ENCODE data around the gene FBP1.
A peak's percentile ranks its signal among the peaks of the same experiment; 100 is the strongest.
"Not testable (repeated sequence)": the region's sequence is repeated elsewhere in the genome, so short reads cannot be mapped to it uniquely, and the experiment has no call there.

FBP1 gene

DNA sequence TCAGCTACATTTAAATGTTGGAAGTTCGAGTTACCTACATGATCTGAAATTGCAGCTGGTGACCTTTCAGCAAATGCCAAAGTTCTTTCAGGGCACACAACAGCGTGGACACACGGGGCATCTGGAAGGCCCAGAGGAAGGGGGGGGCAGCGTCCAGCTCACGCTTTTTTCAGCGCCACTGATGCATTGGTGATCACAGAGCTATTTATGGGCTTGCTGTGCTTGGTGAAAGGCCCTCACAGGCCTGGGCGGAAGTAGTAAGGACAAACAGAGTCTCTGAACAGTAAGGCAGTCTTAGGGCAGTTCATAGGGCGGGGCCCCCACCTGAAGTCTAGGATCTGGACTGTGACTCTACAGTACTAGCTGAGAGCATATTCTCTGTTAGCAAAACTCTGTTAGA lies 39.1 kb downstream of the FBP1 start:
- Histone ChIP-seq H4K20me1 (ENCODE audit: insufficient read depth, low read length) (no peaks in the 10 kb centered on the region), H3F3A (ENCODE audit: insufficient read depth, low read length) (no peaks in the 10 kb centered on the region), H2AFZ (ENCODE audit: low read length) (no peak overlapping the region), H3K9me2 (ENCODE audit: low read depth, low read length) (no peaks in the 10 kb centered on the region), H3K36me3 (ENCODE audit: insufficient read depth, low read length) (no peaks in the 10 kb centered on the region), H3K4me2 (ENCODE audit: low read length) (peak overlapping the region; percentile 15; the same call in 1 of the 2 replicates), H3K27me3 (ENCODE audit: insufficient read depth, low read length) (no peaks in the 10 kb centered on the region), H3K9me3 (ENCODE audit: low read length) (no peaks in the 10 kb centered on the region), H3K79me2 (ENCODE audit: insufficient read depth, low read length) (no peaks in the 10 kb centered on the region), H3K27ac (ENCODE audit: low read depth, low read length, poor library complexity, severe bottlenecking) (peak overlapping the region; percentile 61), H3K4me1 (ENCODE audit: insufficient read depth, low read length, severe bottlenecking) (peaks cover 34% of the 10 kb centered on the region), H3K4me3 (ENCODE audit: low read depth, low read length, poor library complexity, severe bottlenecking) (no peak overlapping the region), H3K9ac (ENCODE audit: low read length) (no peak overlapping the region)
- no peak for TF ChIP-seq EZH2 (IDR thresholded peaks at IDR 0.05; ENCODE audit: borderline replicate concordance, low read length)
- TF ChIP-seq, protein P1, sequence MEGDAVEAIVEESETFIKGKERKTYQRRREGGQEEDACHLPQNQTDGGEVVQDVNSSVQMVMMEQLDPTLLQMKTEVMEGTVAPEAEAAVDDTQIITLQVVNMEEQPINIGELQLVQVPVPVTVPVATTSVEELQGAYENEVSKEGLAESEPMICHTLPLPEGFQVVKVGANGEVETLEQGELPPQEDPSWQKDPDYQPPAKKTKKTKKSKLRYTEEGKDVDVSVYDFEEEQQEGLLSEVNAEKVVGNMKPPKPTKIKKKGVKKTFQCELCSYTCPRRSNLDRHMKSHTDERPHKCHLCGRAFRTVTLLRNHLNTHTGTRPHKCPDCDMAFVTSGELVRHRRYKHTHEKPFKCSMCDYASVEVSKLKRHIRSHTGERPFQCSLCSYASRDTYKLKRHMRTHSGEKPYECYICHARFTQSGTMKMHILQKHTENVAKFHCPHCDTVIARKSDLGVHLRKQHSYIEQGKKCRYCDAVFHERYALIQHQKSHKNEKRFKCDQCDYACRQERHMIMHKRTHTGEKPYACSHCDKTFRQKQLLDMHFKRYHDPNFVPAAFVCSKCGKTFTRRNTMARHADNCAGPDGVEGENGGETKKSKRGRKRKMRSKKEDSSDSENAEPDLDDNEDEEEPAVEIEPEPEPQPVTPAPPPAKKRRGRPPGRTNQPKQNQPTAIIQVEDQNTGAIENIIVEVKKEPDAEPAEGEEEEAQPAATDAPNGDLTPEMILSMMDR (IDR thresholded peaks at IDR 0.05; ENCODE audit: low read length) = no peak

DNA sequence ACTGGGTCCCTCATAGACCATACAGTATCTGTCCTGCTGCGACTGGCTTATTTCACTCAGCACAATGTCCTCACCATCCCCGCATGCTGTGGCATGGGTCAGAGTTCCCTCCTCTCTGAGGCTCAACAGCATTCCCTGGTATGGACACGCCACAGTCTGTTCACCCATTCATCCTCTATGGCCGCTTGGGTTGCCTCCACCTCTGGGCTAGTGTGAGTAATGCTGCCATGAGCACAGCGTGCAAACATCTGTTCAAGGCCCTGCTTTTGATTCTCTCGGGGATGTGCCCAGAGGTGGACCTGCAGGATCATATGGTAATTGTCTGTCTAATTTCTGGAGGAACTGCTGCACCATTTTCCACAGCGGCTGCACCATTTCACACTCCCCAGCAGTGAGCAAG lies 40.2 kb downstream of the FBP1 start:
- Histone ChIP-seq H3F3A (ENCODE audit: insufficient read depth, low read length) (no peaks in the 10 kb centered on the region), H3K36me3 (ENCODE audit: insufficient read depth, low read length) (no peaks in the 10 kb centered on the region), H3K4me3 (ENCODE audit: low read depth, low read length, poor library complexity, severe bottlenecking) (no peak overlapping the region), H3K4me1 (ENCODE audit: insufficient read depth, low read length, severe bottlenecking) (peaks cover 33% of the 10 kb centered on the region), H3K27ac (ENCODE audit: low read depth, low read length, poor library complexity, severe bottlenecking) (peak overlapping the region; percentile 3), H3K9ac (ENCODE audit: low read length) (no peak overlapping the region), H3K9me2 (ENCODE audit: low read depth, low read length) (no peaks in the 10 kb centered on the region), H3K79me2 (ENCODE audit: insufficient read depth, low read length) (no peaks in the 10 kb centered on the region), H4K20me1 (ENCODE audit: insufficient read depth, low read length) (no peaks in the 10 kb centered on the region), H3K9me3 (ENCODE audit: low read length) (no peaks in the 10 kb centered on the region), H3K4me2 (ENCODE audit: low read length) (no peak overlapping the region), H3K27me3 (ENCODE audit: insufficient read depth, low read length) (no peaks in the 10 kb centered on the region), H2AFZ (ENCODE audit: low read length) (no peak overlapping the region)
- TF ChIP-seq EZH2 (IDR thresholded peaks at IDR 0.05; ENCODE audit: borderline replicate concordance, low read length) = no peak
- TF ChIP-seq, protein P1 (IDR thresholded peaks at IDR 0.05; ENCODE audit: low read length) = no peak

DNA sequence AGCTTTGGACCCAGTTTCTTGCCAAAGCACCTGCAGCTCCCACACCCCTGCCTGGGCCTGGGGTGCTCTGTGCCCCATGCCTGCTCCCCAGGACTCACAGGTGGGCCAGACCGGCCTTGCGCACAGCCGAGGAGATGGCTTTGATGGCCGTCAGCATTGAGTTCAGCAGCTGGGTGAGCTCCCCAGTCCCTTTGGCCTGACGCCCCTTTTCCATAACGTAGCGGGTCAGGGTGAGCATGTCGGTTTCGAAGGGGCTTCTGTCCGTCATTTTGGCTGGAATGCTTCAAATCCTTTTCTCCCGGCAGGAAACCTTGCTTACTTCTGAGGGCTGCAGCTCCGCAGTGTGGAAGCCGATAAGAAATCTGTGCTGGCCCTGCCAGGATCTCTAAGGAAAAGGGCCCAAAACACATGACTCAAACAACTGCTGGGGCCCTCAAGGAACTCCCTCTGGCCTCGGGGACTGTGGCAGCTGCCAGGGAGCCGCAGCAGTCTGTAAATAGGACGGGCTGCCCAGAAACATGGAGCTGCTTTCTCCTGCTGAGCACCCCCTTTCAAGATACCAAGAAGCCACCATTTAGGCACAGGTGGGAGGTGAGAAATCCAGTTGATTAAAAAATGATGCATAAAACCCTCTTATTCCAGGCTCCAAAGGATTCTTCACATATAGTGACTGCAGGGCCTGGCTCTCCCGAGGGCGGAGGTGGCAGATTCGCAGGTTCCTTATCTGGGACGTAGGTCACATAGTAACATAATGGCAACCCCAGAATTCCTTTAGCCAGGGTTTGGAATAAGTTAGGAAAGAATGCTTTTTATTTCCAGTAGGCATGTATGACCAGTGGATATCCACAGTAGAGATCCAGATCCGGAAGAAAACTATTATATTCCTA lies 45.6 kb downstream of the FBP1 start, which contains the start of gene FBP2:
FBP2 (minus strand) TSS at position 366 of the 887 bp plus-strand sequence; CDS start at position 268, 98 bp downstream.
- Histone ChIP-seq H3F3A (ENCODE audit: insufficient read depth, low read length) (no peaks in the 10 kb centered on the region), H3K9me3 (ENCODE audit: low read length) (no peaks in the 10 kb centered on the region), H2AFZ (ENCODE audit: low read length) (no peak within 1 kb of the TSS), H3K79me2 (ENCODE audit: insufficient read depth, low read length) (no peaks in the 10 kb centered on the region), H3K4me3 (ENCODE audit: low read depth, low read length, poor library complexity, severe bottlenecking) (no peak within 1 kb of the TSS), H3K36me3 (ENCODE audit: insufficient read depth, low read length) (no peaks in the 10 kb centered on the region), H3K27ac (ENCODE audit: low read depth, low read length, poor library complexity, severe bottlenecking) (no peak within 1 kb of the TSS), H3K9ac (ENCODE audit: low read length) (no peak within 1 kb of the TSS), H3K9me2 (ENCODE audit: low read depth, low read length) (no peaks in the 10 kb centered on the region), H3K4me2 (ENCODE audit: low read length) (no peak within 1 kb of the TSS), H4K20me1 (ENCODE audit: insufficient read depth, low read length) (no peaks in the 10 kb centered on the region), H3K27me3 (ENCODE audit: insufficient read depth, low read length) (peaks cover 10% of the 10 kb centered on the region; the same call in 1 of the 2 replicates), H3K4me1 (ENCODE audit: insufficient read depth, low read length, severe bottlenecking) (peaks cover 4% of the 10 kb centered on the region)
- no peak for TF ChIP-seq EZH2 (IDR thresholded peaks at IDR 0.05; ENCODE audit: borderline replicate concordance, low read length)
- TF ChIP-seq, protein P1 (IDR thresholded peaks at IDR 0.05; ENCODE audit: low read length) = no peak

DNA sequence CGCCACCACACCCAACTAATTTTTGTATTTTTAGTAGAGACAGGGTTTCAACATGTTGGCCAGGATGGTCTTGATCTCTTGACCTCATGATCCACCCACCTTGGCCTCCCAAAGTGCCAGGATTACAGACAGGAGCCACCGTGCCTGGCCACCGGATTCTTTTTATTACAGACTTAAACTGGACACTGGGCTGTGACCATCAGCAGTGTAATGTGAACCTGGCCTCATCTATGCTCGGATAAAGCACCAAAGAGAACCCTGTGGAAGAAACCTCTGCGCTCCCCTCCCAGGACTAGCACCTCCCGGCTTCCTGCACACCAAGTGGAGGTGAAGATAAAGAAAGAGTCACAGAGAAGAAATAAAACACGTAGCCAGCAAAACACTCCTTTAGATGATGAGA lies 46.6 kb downstream of the FBP1 start:
- H3K4me1 ChIP-seq (ENCODE audit: insufficient read depth, low read length, severe bottlenecking); H3F3A ChIP-seq (ENCODE audit: insufficient read depth, low read length); H3K27ac ChIP-seq (ENCODE audit: low read depth, low read length, poor library complexity, severe bottlenecking); H3K36me3 ChIP-seq (ENCODE audit: insufficient read depth, low read length); H4K20me1 ChIP-seq (ENCODE audit: insufficient read depth, low read length); H3K4me3 ChIP-seq (ENCODE audit: low read depth, low read length, poor library complexity, severe bottlenecking); H3K9ac ChIP-seq (ENCODE audit: low read length); H3K4me2 ChIP-seq (ENCODE audit: low read length); H3K9me3 ChIP-seq (ENCODE audit: low read length); H2AFZ ChIP-seq (ENCODE audit: low read length); H3K79me2 ChIP-seq (ENCODE audit: insufficient read depth, low read length); H3K9me2 ChIP-seq (ENCODE audit: low read depth, low read length): not testable (repeated sequence)
- peaks cover 11% of the 10 kb centered on the region; the same call in 1 of the 2 replicates for H3K27me3 ChIP-seq (ENCODE audit: insufficient read depth, low read length)

All from OCI-LY1 (cell line).